ENCODE results near the gene GALNT17.

GALNT17 gene

GRCh38 chr7:71712653-71713180 is 580.8 kb downstream of the GALNT17 start:
- Histone ChIP-seq H3K4me3 (ENCODE audit: low read length, poor library complexity, severe bottlenecking) (no peak overlapping the region), H4K20me1 (ENCODE audit: insufficient read depth, low read length, poor library complexity, severe bottlenecking) (no peaks in the 10 kb centered on the region), H3K9ac (ENCODE audit: low read depth, low read length, poor library complexity, severe bottlenecking) (no peak overlapping the region), H3K4me1 (ENCODE audit: insufficient read depth, low read length, poor library complexity, severe bottlenecking) (no peaks in the 10 kb centered on the region), H3K36me3 (ENCODE audit: insufficient read depth, low read length) (no peaks in the 10 kb centered on the region), H3K4me2 (ENCODE audit: low read depth, low read length, poor library complexity, severe bottlenecking) (no peak overlapping the region), H3K79me2 (ENCODE audit: insufficient read depth, low read length) (no peaks in the 10 kb centered on the region), H3K9me3 (ENCODE audit: insufficient read depth, low read depth, low read length) (no peaks in the 10 kb centered on the region; the same call in 1 of the 2 replicates), H2AFZ (ENCODE audit: low read length) (no peak overlapping the region), H3K27me3 (ENCODE audit: insufficient read depth, low read length, poor library complexity, severe bottlenecking) (no peaks in the 10 kb centered on the region), H3F3A (ENCODE audit: low read depth) (no peaks in the 10 kb centered on the region), H3K9me2 (replicated peaks; ENCODE audit: low read depth, low read length) (no peaks in the 10 kb centered on the region)
- no peak for TF ChIP-seq EZH2phosphoT487 (IDR thresholded peaks at IDR 0.05; ENCODE audit: borderline replicate concordance)
- TF ChIP-seq CTCF (conservative IDR thresholded peaks at IDR 0.05; ENCODE audit: low read length): no peak

- H2AFZ ChIP-seq (ENCODE audit: low read length): no peak overlapping the region
- H3K9ac ChIP-seq (ENCODE audit: low read depth, low read length, poor library complexity, severe bottlenecking): no peak overlapping the region
- no peaks in the 10 kb centered on the region for H3K9me2 ChIP-seq (replicated peaks; ENCODE audit: low read depth, low read length)
- no peaks in the 10 kb centered on the region for H3K79me2 ChIP-seq (ENCODE audit: insufficient read depth, low read length)
- no peaks in the 10 kb centered on the region for H4K20me1 ChIP-seq (ENCODE audit: insufficient read depth, low read length, poor library complexity, severe bottlenecking)
- H3K4me1 ChIP-seq (ENCODE audit: insufficient read depth, low read length, poor library complexity, severe bottlenecking): no peaks in the 10 kb centered on the region
- H3K9me3 ChIP-seq (ENCODE audit: insufficient read depth, low read depth, low read length): no peaks in the 10 kb centered on the region; the same call in 1 of the 2 replicates
- TF ChIP-seq CTCF (conservative IDR thresholded peaks at IDR 0.05; ENCODE audit: low read length) (no peak), EZH2phosphoT487 (IDR thresholded peaks at IDR 0.05; ENCODE audit: borderline replicate concordance) (no peak)
- H3K4me2 ChIP-seq (ENCODE audit: low read depth, low read length, poor library complexity, severe bottlenecking): no peak overlapping the region
- no peak overlapping the region for H3K4me3 ChIP-seq (ENCODE audit: low read length, poor library complexity, severe bottlenecking)
- H3K27me3 ChIP-seq (ENCODE audit: insufficient read depth, low read length, poor library complexity, severe bottlenecking): no peaks in the 10 kb centered on the region
- H3F3A ChIP-seq (ENCODE audit: low read depth): no peaks in the 10 kb centered on the region
- H3K36me3 ChIP-seq (ENCODE audit: insufficient read depth, low read length): no peaks in the 10 kb centered on the region
Observed at GRCh38 chr7:71716690-71717089, 584.7 kb downstream of the GALNT17 start.

GRCh38 chr7:71718563-71718962 is 586.6 kb downstream of the GALNT17 start:
- H3K4me3 ChIP-seq (ENCODE audit: low read length, poor library complexity, severe bottlenecking): no peak overlapping the region
- no peaks in the 10 kb centered on the region for H4K20me1 ChIP-seq (ENCODE audit: insufficient read depth, low read length, poor library complexity, severe bottlenecking)
- no peaks in the 10 kb centered on the region for H3K79me2 ChIP-seq (ENCODE audit: insufficient read depth, low read length)
- no peak overlapping the region for H3K4me2 ChIP-seq (ENCODE audit: low read depth, low read length, poor library complexity, severe bottlenecking)
- H3K9me3 ChIP-seq (ENCODE audit: insufficient read depth, low read depth, low read length): no peaks in the 10 kb centered on the region; the same call in 1 of the 2 replicates
- H3K9ac ChIP-seq (ENCODE audit: low read depth, low read length, poor library complexity, severe bottlenecking): no peak overlapping the region
- no peaks in the 10 kb centered on the region for H3F3A ChIP-seq (ENCODE audit: low read depth)
- TF ChIP-seq EZH2phosphoT487 (IDR thresholded peaks at IDR 0.05; ENCODE audit: borderline replicate concordance) (no peak), CTCF (conservative IDR thresholded peaks at IDR 0.05; ENCODE audit: low read length) (no peak)
- H3K4me1 ChIP-seq (ENCODE audit: insufficient read depth, low read length, poor library complexity, severe bottlenecking): no peaks in the 10 kb centered on the region
- no peak overlapping the region for H2AFZ ChIP-seq (ENCODE audit: low read length)
- H3K27me3 ChIP-seq (ENCODE audit: insufficient read depth, low read length, poor library complexity, severe bottlenecking): no peaks in the 10 kb centered on the region
- no peaks in the 10 kb centered on the region for H3K36me3 ChIP-seq (ENCODE audit: insufficient read depth, low read length)
- H3K9me2 ChIP-seq (replicated peaks; ENCODE audit: low read depth, low read length): no peaks in the 10 kb centered on the region

All from Loucy (cell line).